HCT116 (cell line): ENCODE measurements around the gene MYL4. TPM values are rescaled to one million over a fixed set of nuclear protein-coding genes. Genes with fewer than 3 reads are reported as not detected.
"Not testable (repeated sequence)": the region's sequence is repeated elsewhere in the genome, so short reads cannot be mapped to it uniquely, and the experiment has no call there.

Source experiments
- ATAC-seq: fragments of 200-7000 bp; cut with Tn5 transposase; 2 replicates; pipeline ENCODE4 v1.9.1; 2020; ENCODE audit warnings: mild to moderate bottlenecking, moderate library complexity
- BruUV-seq: library from RNA; stranded (reverse); fragments of 400-500 nt; replicated peaks from 2 replicates; lab custom pipeline; 2021; lab: Mats Ljungman, UMichigan
- CTCF ChIA-PET: fragments of 300-600 bp; sonication (Branson Sonifier 250); formaldehyde crosslinking; loops from one replicate; lab custom pipeline; 2021; ENCODE audit warnings: antibody characterized with exemption; lab: Charles Lee
- POLR2A ChIA-PET: fragments of 300-600, 350-600 bp; sonication (Branson Sonifier 250); formaldehyde crosslinking; loops from one replicate; lab custom pipeline; 2021; ENCODE audit warnings: antibody characterized with exemption; lab: Charles Lee
- RAD21 ChIA-PET, 2 experiments: fragments of 300-600 bp; sonication (Branson Sonifier 250); formaldehyde crosslinking; loops; one replicate each; lab custom pipeline; 2023; ENCODE audit warnings: low total read pairs in 2 of 2; ENCODE audit not compliant: uncharacterized antibody in 2 of 2, unreplicated experiment in 2 of 2, low non-redundant PET in 1 of 2; lab: Charles Lee
- DNase-seq: peaks from one replicate; pipeline ENCODE4 v3.0.0-alpha.2; 2010; ENCODE audit warnings: low read depth, low spot score
- H2AFZ ChIP-seq: fragments of 200-600 bp; shearing (Covaris generic), sonication (generic); 2 replicates; pipeline ENCODE4 v1.6.1; 2017; ENCODE audit warnings: low read depth, mixed run types, mixed read lengths, antibody characterized with exemption, low read length; ENCODE audit not compliant: poor library complexity, severe bottlenecking
- H3K27ac ChIP-seq: 2 replicates; pipeline ENCODE4 v1.5.1; 2012; ENCODE audit warnings: low read depth, low read length
- H3K27me3 ChIP-seq: fragments of 200-600 bp; sonication (generic); 2 replicates; pipeline ENCODE4 v1.6.1; 2016; ENCODE audit warnings: mixed run types, low read length, mixed read lengths; ENCODE audit not compliant: insufficient read depth
- H3K36me3 ChIP-seq, 2 experiments: fragments of 200-500 bp in 1 of 2; fragments of 200-600 bp in 1 of 2; sonication (Bioruptor generic) in 1 of 2; sonication (generic) in 1 of 2; 2 replicates each; pipeline versions ENCODE4 v1.5.1 to v1.6.1; 2014 to 2016; ENCODE audit warnings: low read length in 2 of 2, inconsistent platforms in 1 of 2, mixed read lengths in 1 of 2, mixed run types in 1 of 2; ENCODE audit not compliant: insufficient read depth in 2 of 2, control insufficient read depth in 1 of 2
- H3K4me1 ChIP-seq, 2 experiments: fragments of 200-600 bp in 1 of 2; sonication (generic) in 1 of 2; 2 replicates each; pipeline versions ENCODE4 v1.5.1 to v1.6.1; 2012 to 2017; ENCODE audit warnings: low read length in 2 of 2, inconsistent platforms in 1 of 2, mild to moderate bottlenecking in 1 of 2, mixed read lengths in 1 of 2, mixed run types in 1 of 2, moderate library complexity in 1 of 2; ENCODE audit not compliant: insufficient read depth in 2 of 2, control insufficient read depth in 1 of 2
- H3K4me2 ChIP-seq: fragments of 200-600 bp; sonication (generic); 2 replicates; pipeline ENCODE4 v1.6.1; 2017; ENCODE audit warnings: mixed run types, low read length, mixed read lengths
- H3K4me3 ChIP-seq, 2 experiments: fragments of 200-600 bp in 1 of 2; sonication (generic) in 1 of 2; replicated peaks in 1 of 2; 2 replicates each; pipeline ENCODE4 v1.5.1; 2011 to 2016; ENCODE audit warnings: low read length in 2 of 2, control low read depth in 1 of 2, low read depth in 1 of 2, mild to moderate bottlenecking in 1 of 2, mixed read lengths in 1 of 2, mixed run types in 1 of 2
- H3K79me2 ChIP-seq: fragments of 200-600 bp; sonication (generic); 2 replicates; pipeline ENCODE4 v1.6.1; 2017; ENCODE audit warnings: mild to moderate bottlenecking, mixed run types, low read length, moderate library complexity, mixed read lengths; ENCODE audit not compliant: insufficient read depth
- H3K9ac ChIP-seq: fragments of 200-600 bp; sonication (generic); 2 replicates; pipeline ENCODE4 v1.6.1; 2016; ENCODE audit warnings: low read length, mixed read lengths
- H3K9me2 ChIP-seq: fragments of 200-600 bp; sonication (generic), shearing (Covaris generic); 2 replicates; pipeline ENCODE4 v1.6.1; 2017; ENCODE audit warnings: mixed run types, mild to moderate bottlenecking, moderate library complexity; ENCODE audit not compliant: insufficient read depth
- H3K9me3 ChIP-seq, 2 experiments: fragments of 200-500 bp in 1 of 2; fragments of 200-600 bp in 1 of 2; sonication (Bioruptor generic) in 1 of 2; sonication (generic) in 1 of 2; 2 replicates each; pipeline ENCODE4 v1.6.1; 2014 to 2017; ENCODE audit warnings: low read length in 2 of 2, mixed read lengths in 2 of 2, inconsistent platforms in 1 of 2, low read depth in 1 of 2, mild to moderate bottlenecking in 1 of 2, mixed run types in 1 of 2, moderate library complexity in 1 of 2; ENCODE audit not compliant: control insufficient read depth in 1 of 2, insufficient read depth in 1 of 2
- H4K20me1 ChIP-seq: fragments of 200-600 bp; sonication (generic), shearing (Covaris generic); 2 replicates; pipeline ENCODE4 v1.6.1; 2017; ENCODE audit warnings: mixed run types, mild to moderate bottlenecking, moderate library complexity; ENCODE audit not compliant: insufficient read depth
- CBX3 ChIP-seq: IDR thresholded peaks from 2 replicates; pipeline ENCODE4 v1.6.1; 2012; ENCODE audit warnings: low read depth
- ELF1 ChIP-seq: IDR thresholded peaks from 2 replicates; pipeline ENCODE4 v1.6.1; 2012; ENCODE audit warnings: low read depth, borderline replicate concordance
- POLR2A ChIP-seq: IDR thresholded peaks from 2 replicates; pipeline ENCODE4 v1.7.0; 2011; ENCODE audit warnings: borderline replicate concordance; ENCODE audit not compliant: insufficient read depth, insufficient read length; ENCODE audit errors: extremely low read depth
- intact Hi-C: fragments of 100-400 bp; cut with micrococcal nuclease; formaldehyde crosslinking; loops from 2 replicates; pipeline ENCODE4 v1.10.0; 2022
- total RNA-seq: library from RNA; stranded (reverse); gene quantifications from one replicate; pipeline ENCODE4 v1.2.1, GENCODE V29; 2021; ENCODE audit not compliant: unreplicated experiment
- TF ChIP-seq, protein P1 (sequence below): IDR thresholded peaks from 2 replicates; pipeline ENCODE4 v1.6.1; 2012
- TF ChIP-seq, protein P2 (sequence below): IDR thresholded peaks from 2 replicates; pipeline ENCODE4 v1.6.1; 2011; ENCODE audit warnings: mild to moderate bottlenecking, low read length, moderate library complexity; ENCODE audit not compliant: insufficient replicate concordance; ENCODE audit errors: extremely low read depth

The MYL4 gene
- total RNA-seq, 1 experiment from 2014 or later: 0.32 TPM

DNA sequence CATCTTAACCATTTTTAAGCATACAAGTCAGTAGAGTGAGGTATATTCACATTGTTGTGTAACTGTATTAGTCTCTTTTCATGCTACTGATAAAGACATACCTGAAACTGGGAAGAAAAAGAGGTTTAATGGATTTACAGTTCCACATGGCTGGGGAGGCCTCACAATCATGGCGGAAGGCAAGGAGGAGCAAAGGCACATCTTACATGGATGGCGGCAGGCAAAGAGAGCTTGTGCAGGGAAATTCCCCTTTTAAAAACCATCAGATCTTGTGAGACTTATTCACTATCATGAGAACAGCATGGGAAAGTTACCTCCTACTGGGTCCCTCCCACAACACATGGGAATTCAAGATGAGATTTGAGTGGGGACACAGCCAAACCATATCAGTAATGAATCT is 14.9 kb downstream of the MYL4 start:
- H3K79me2 ChIP-seq, CTCF ChIA-PET, RAD21 ChIA-PET, H3K9me2 ChIP-seq, intact Hi-C loops, H3K36me3 ChIP-seq, ATAC-seq, H3K9me3 ChIP-seq, H3K27me3 ChIP-seq, POLR2A ChIA-PET, H3K27ac ChIP-seq, H3K4me2 ChIP-seq, DNase-seq, BruUV-seq, H3K9ac ChIP-seq, H4K20me1 ChIP-seq, H3K4me3 ChIP-seq, H2AFZ ChIP-seq: not testable (repeated sequence)
- peak; percentile 34; the same call in 1 of the 2 replicates for TF ChIP-seq CBX3
- peaks cover 7 to 16% of the 10 kb centered on the region in 2 experiments for H3K4me1 ChIP-seq

DNA sequence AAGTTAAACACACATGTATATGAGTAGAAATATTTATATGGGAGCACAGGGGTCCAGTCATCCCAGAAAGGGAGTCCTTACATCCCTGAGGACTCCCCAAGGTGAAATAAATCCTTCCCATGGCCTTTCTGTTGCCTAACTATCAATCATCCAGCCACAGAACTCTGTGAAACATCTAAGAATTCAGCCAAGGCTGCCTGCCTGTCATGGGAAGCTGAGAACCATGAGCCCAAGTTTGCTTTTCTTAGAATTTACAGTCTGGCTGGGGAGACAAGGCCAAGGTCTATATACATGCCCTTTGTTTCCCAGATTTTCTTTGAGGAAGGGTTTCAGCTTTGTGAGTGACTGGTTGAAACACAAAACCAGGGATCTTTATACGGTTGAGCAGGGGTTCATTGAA is 15.8 kb downstream of the MYL4 start:
- no peak overlapping the region for H3K9ac ChIP-seq

More for the DNA sequence above, 15.8 kb downstream of the MYL4 start:
- Histone ChIP-seq H3K79me2 (no peaks in the 10 kb centered on the region), H3K4me3 (peak overlapping the region in 1 of 2 experiments; percentile 6; a peak in 1 of 4 replicates), H3K27me3 (no peaks in the 10 kb centered on the region), H2AFZ (peak overlapping the region; percentile 69)
- intact Hi-C loops: loop anchor here (1.0 kb wide), 1 partner anchor 90 kb away; no protein-coding TSS in a partner anchor
- POLR2A ChIA-PET: no interaction called here
- TF ChIP-seq, protein P1, sequence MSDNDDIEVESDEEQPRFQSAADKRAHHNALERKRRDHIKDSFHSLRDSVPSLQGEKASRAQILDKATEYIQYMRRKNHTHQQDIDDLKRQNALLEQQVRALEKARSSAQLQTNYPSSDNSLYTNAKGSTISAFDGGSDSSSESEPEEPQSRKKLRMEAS: no peak
- TF ChIP-seq ELF1 (no peak), POLR2A (no peak)
- TF ChIP-seq, protein P2, sequence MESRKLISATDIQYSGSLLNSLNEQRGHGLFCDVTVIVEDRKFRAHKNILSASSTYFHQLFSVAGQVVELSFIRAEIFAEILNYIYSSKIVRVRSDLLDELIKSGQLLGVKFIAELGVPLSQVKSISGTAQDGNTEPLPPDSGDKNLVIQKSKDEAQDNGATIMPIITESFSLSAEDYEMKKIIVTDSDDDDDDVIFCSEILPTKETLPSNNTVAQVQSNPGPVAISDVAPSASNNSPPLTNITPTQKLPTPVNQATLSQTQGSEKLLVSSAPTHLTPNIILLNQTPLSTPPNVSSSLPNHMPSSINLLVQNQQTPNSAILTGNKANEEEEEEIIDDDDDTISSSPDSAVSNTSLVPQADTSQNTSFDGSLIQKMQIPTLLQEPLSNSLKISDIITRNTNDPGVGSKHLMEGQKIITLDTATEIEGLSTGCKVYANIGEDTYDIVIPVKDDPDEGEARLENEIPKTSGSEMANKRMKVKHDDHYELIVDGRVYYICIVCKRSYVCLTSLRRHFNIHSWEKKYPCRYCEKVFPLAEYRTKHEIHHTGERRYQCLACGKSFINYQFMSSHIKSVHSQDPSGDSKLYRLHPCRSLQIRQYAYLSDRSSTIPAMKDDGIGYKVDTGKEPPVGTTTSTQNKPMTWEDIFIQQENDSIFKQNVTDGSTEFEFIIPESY: no peak
- TF ChIP-seq, all 23 proteins: peak for 0
- RAD21 ChIA-PET: no interaction called here
- H4K20me1 ChIP-seq: no peaks in the 10 kb centered on the region
- DNase-seq (no peak), ATAC-seq (no peak)
- no TSS peak for BruUV-seq
- peak overlapping the region; percentile 44 for H3K4me2 ChIP-seq
- H3K4me1 ChIP-seq: peaks cover 12 to 24% of the 10 kb centered on the region in 2 experiments
- no peaks in the 10 kb centered on the region for H3K36me3 ChIP-seq
- no peak overlapping the region for H3K27ac ChIP-seq
- CTCF ChIA-PET: interaction anchor here (1.5 kb wide), 1 partner anchor 91 kb away, joined by 5 read pairs; no protein-coding TSS in a partner anchor
- no peaks in the 10 kb centered on the region for H3K9me2 ChIP-seq
- peaks cover 0 to 5% of the 10 kb centered on the region in 2 experiments; a peak in 1 of 4 replicates for H3K9me3 ChIP-seq
